ENCODE results near the gene SRSF12.

SRSF12 gene

DNA sequence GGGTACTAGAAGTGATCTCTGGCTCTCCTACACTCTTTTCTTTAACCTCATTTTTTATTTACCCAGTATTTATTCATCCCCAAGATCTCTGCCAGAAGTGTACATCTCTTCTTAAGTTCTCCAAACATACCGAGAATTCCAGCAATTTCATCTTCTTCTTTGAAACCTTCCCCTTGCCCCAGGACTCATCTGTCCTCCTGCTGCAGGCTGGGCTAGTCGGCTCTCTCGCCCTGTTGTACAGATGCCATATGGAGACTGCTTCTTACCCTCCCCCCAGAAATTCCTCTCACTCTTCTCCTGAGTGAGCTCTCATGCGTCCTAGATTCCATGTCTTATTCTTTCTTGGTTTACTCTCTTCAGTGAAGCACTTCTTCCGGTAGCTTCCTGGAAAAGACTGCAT, 59.2 kb downstream of the SRSF12 start:
- no peak for DNase-seq (ENCODE audit: extremely low read depth, low read depth)
- no peak for TF ChIP-seq CTCF (IDR thresholded peaks at IDR 0.05; ENCODE audit: low read depth, low read length)

DNA sequence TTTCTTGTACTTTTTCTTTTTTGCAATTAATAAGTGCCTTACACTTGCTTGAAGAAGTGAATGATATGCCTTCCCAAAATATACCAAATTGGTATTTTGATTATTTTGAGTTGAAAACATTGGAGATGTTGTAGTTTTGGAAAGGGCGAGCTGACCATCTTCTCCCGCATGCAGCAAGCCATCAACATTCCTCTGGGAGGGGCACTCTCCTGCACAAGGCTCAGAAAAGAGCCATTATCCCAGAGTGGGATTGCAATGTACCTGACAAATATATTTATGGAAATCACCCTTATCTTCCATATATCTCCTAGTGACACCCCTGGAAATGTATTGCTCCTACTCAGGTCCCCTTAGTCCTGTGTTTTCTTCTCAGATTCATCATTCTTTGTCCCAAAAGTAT, 60.1 kb downstream of the SRSF12 start:
- no peak for TF ChIP-seq CTCF (IDR thresholded peaks at IDR 0.05; ENCODE audit: low read depth, low read length)
- no peak for DNase-seq (ENCODE audit: extremely low read depth, low read depth)

GRCh38 chr6:89054208-89054607, 63.7 kb downstream of the SRSF12 start:
- no peak for DNase-seq (ENCODE audit: extremely low read depth, low read depth)
- no peak for TF ChIP-seq CTCF (IDR thresholded peaks at IDR 0.05; ENCODE audit: low read depth, low read length)

GRCh38 chr6:89051676-89052075, 66.2 kb downstream of the SRSF12 start:
- no peak for DNase-seq (ENCODE audit: extremely low read depth, low read depth)
- TF ChIP-seq CTCF (IDR thresholded peaks at IDR 0.05; ENCODE audit: low read depth, low read length): no peak

GRCh38 chr6:89050697-89051096, 67.2 kb downstream of the SRSF12 start:
- TF ChIP-seq CTCF (IDR thresholded peaks at IDR 0.05; ENCODE audit: low read depth, low read length): no peak
- DNase-seq (ENCODE audit: extremely low read depth, low read depth): no peak

DNA sequence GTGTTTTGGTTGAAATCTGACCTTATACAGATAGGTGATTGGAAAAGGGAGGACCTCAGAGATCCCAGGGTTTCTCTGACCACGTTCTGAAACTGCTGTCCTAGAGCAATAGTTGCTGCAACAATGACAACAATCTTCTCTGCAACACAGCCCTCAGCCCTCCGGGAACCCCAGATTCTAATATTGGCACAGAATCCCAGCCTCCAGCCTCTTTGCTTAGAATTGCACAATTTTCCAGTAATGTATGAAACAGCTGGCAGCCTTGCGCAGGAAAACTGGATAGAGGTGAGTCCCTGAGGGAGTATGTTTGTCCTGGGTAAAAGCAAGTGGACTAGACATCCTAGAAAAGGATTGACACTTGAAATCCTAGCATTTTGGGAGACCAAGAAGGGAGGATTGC, 67.7 kb downstream of the SRSF12 start:
- TF ChIP-seq CTCF (IDR thresholded peaks at IDR 0.05; ENCODE audit: low read depth, low read length): no peak
- no peak for DNase-seq (ENCODE audit: extremely low read depth, low read depth)

DNA sequence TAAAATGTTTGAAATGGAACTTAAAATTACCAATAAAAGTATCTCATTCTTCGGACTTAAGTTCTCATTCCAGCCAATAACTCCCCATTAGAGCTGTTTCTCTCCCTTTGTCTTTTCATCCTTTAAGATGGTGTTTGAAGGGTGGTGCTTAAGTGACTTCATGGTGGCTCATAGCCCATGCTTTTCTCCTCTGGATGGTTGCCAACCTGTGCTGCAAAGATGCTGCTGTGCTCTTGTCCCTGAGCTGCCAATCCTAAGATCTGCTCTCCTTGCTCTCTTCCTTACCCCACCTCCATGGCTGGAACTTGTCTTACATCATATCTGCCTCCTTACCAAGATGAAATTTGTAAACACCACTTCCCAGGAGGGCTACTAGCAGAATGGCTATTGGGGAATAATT, 68.9 kb downstream of the SRSF12 start:
- no peak for TF ChIP-seq CTCF (IDR thresholded peaks at IDR 0.05; ENCODE audit: low read depth, low read length)
- DNase-seq (ENCODE audit: extremely low read depth, low read depth): no peak

Data from AG09319 (cell line).